ENCODE results near the gene KRTAP22-1. TPM values are rescaled to one million over a fixed set of nuclear protein-coding genes. Genes with fewer than 3 reads are reported as not detected.

The KRTAP22-1 gene
- total RNA-seq, 1 experiment from 2014 or later = not detected

DNA sequence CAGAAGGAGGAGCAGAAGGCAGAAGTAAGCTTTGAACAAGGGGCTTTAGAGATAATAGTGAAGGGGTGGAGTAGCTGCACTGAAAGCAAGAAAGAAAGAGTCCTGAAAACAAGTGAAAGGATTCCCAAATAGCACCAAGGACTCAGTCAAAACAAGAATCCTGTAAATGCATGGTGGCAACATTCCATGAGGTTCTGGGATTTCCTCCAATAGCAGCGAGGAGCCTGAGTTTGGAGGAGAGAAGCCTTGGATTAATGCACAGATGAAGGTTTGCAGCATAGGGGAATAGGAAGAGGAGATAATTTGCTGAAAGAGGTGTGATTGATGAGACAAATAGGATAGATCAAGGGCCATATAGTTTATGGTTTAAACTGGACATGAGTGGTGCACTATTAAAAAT is 21.5 kb upstream of the KRTAP22-1 start:
- Histone ChIP-seq H3K4me3 (ENCODE audit: low read depth, low read length, poor library complexity, severe bottlenecking) (no peak overlapping the region), H3K4me1 (ENCODE audit: insufficient read depth, low read length, poor library complexity, severe bottlenecking) (no peaks in the 10 kb centered on the region), H3K27ac (ENCODE audit: low read depth, low read length, poor library complexity, severe bottlenecking) (no peak overlapping the region), H3K9me3 (ENCODE audit: low read depth, low read length, poor library complexity, severe bottlenecking) (no peaks in the 10 kb centered on the region), H3K27me3 (replicated peaks; ENCODE audit: insufficient read depth, low read depth, low read length, poor library complexity) (peaks cover 3% of the 10 kb centered on the region), H3K36me3 (ENCODE audit: insufficient read depth, low read length, poor library complexity, severe bottlenecking) (no peaks in the 10 kb centered on the region)
- ChIA-PET POLR2A (ENCODE audit: low non-redundant PET) (no interaction called here), CTCF (no interaction called here)
- no TSS peak for BruUV-seq (replicated peaks)
- DNase-seq (ENCODE audit: low spot score) = no peak
- TF ChIP-seq, protein P1, sequence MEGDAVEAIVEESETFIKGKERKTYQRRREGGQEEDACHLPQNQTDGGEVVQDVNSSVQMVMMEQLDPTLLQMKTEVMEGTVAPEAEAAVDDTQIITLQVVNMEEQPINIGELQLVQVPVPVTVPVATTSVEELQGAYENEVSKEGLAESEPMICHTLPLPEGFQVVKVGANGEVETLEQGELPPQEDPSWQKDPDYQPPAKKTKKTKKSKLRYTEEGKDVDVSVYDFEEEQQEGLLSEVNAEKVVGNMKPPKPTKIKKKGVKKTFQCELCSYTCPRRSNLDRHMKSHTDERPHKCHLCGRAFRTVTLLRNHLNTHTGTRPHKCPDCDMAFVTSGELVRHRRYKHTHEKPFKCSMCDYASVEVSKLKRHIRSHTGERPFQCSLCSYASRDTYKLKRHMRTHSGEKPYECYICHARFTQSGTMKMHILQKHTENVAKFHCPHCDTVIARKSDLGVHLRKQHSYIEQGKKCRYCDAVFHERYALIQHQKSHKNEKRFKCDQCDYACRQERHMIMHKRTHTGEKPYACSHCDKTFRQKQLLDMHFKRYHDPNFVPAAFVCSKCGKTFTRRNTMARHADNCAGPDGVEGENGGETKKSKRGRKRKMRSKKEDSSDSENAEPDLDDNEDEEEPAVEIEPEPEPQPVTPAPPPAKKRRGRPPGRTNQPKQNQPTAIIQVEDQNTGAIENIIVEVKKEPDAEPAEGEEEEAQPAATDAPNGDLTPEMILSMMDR (conservative IDR thresholded peaks at IDR 0.05; ENCODE audit: low read depth, low read length) = no peak
- TF ChIP-seq EZH2 (IDR thresholded peaks at IDR 0.05; ENCODE audit: borderline replicate concordance, low read depth, low read length, poor library complexity, severe bottlenecking) = no peak
- intact Hi-C loops (cut with micrococcal nuclease; ENCODE audit: unreplicated experiment) = no loop called here

DNA sequence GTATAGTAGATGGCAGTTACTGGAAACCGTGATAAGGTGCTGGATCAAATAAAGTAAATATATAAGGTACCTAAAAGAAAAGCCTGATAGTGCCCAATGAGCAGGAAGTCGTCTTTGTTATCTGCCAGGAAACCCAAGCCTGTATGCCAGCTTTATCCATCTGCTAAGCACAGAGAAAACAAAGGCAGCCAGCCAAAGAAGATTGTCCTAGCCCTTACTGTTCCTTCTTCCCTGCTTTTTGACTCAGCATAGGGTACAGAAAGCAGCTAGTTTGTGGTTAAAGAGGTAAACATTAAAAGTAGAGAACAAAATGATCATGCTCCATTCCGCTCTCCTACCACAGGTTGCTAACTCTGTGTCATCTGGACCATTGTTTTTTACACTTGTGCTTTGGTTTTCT is 20.8 kb upstream of the KRTAP22-1 start:
- intact Hi-C loops (cut with micrococcal nuclease; ENCODE audit: unreplicated experiment) = no loop called here
- ChIA-PET CTCF (no interaction called here), POLR2A (ENCODE audit: low non-redundant PET) (no interaction called here)
- no peak overlapping the region for H3K27ac ChIP-seq (ENCODE audit: low read depth, low read length, poor library complexity, severe bottlenecking)
- no peak for TF ChIP-seq EZH2 (IDR thresholded peaks at IDR 0.05; ENCODE audit: borderline replicate concordance, low read depth, low read length, poor library complexity, severe bottlenecking)
- TF ChIP-seq, protein P1 (conservative IDR thresholded peaks at IDR 0.05; ENCODE audit: low read depth, low read length) = no peak
- H3K36me3 ChIP-seq (ENCODE audit: insufficient read depth, low read length, poor library complexity, severe bottlenecking) = no peaks in the 10 kb centered on the region
- H3K4me1 ChIP-seq (ENCODE audit: insufficient read depth, low read length, poor library complexity, severe bottlenecking) = no peaks in the 10 kb centered on the region
- BruUV-seq (replicated peaks) = no TSS peak
- no peak overlapping the region for H3K4me3 ChIP-seq (ENCODE audit: low read depth, low read length, poor library complexity, severe bottlenecking)
- peaks cover 4% of the 10 kb centered on the region for H3K9me3 ChIP-seq (ENCODE audit: low read depth, low read length, poor library complexity, severe bottlenecking)
- DNase-seq (ENCODE audit: low spot score) = no peak
- H3K27me3 ChIP-seq (replicated peaks; ENCODE audit: insufficient read depth, low read depth, low read length, poor library complexity) = peaks cover 3% of the 10 kb centered on the region

DNA sequence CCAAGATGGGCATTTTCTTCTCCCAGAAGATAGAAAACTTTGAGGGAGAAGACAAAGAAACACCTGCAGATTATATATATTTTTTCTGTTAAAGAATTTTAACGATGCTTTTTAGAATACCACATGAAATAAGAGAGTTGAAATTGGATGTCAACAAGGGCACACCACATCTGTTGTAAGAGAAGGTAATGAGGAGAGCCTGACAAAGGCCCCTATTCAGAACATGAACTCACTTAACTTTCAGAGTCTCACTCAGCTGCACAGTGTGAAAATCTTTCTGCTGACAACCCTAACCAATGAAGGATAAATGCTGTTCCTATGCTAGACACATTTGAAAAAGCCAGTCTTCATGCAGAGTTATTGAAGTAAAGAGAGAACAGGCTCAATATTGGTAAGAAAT is 18.0 kb upstream of the KRTAP22-1 start:
- no peaks in the 10 kb centered on the region for H3K36me3 ChIP-seq (ENCODE audit: insufficient read depth, low read length, poor library complexity, severe bottlenecking)
- POLR2A ChIA-PET (ENCODE audit: low non-redundant PET) = no interaction called here
- BruUV-seq (replicated peaks) = no TSS peak
- peaks cover 3% of the 10 kb centered on the region for H3K27me3 ChIP-seq (replicated peaks; ENCODE audit: insufficient read depth, low read depth, low read length, poor library complexity)
- CTCF ChIA-PET = interaction anchor here (0.6 kb wide), 1 partner anchor 13 kb away, joined by 3 read pairs; no protein-coding TSS in a partner anchor
- intact Hi-C loops (cut with micrococcal nuclease; ENCODE audit: unreplicated experiment) = no loop called here
- TF ChIP-seq, protein P1 (conservative IDR thresholded peaks at IDR 0.05; ENCODE audit: low read depth, low read length) = no peak
- no peak for TF ChIP-seq EZH2 (IDR thresholded peaks at IDR 0.05; ENCODE audit: borderline replicate concordance, low read depth, low read length, poor library complexity, severe bottlenecking)
- no peak for DNase-seq (ENCODE audit: low spot score)
- H3K4me1 ChIP-seq (ENCODE audit: insufficient read depth, low read length, poor library complexity, severe bottlenecking) = no peaks in the 10 kb centered on the region
- no peak overlapping the region for H3K4me3 ChIP-seq (ENCODE audit: low read depth, low read length, poor library complexity, severe bottlenecking)
- no peak overlapping the region for H3K27ac ChIP-seq (ENCODE audit: low read depth, low read length, poor library complexity, severe bottlenecking)
- peaks cover 4% of the 10 kb centered on the region for H3K9me3 ChIP-seq (ENCODE audit: low read depth, low read length, poor library complexity, severe bottlenecking)

Measured in A673 (cell line).